Liver (tissue), 9 donors: ENCODE results near the gene ETV4. TPM values are rescaled to one million over a fixed set of nuclear protein-coding genes. Genes with fewer than 3 reads are reported as not detected.

ENCODE experiments used
- DNase-seq: peaks from one replicate; pipeline ENCODE4 v3.0.0-alpha.2; 2017; ENCODE audit warnings: low spot score
- H3K27ac ChIP-seq, 2 donors: one replicate each; pipeline ENCODE4 v1.7.0; 2013; ENCODE audit warnings: inconsistent platforms in 2 of 2, low read length in 2 of 2, control low read depth in 1 of 2, low read depth in 1 of 2, mild to moderate bottlenecking in 1 of 2
- H3K27me3 ChIP-seq, 4 donors: one replicate each; pipeline versions ENCODE4 v1.6.1 to v1.7.0; 2013; ENCODE audit warnings: low read length in 3 of 4, inconsistent platforms in 1 of 4, mild to moderate bottlenecking in 1 of 4, moderate library complexity in 1 of 4; ENCODE audit not compliant: control insufficient read depth in 4 of 4, insufficient read depth in 4 of 4
- H3K36me3 ChIP-seq, 4 donors: one replicate each; pipeline versions ENCODE4 v1.6.1 to v1.7.0; 2013; ENCODE audit warnings: low read length in 3 of 4, mild to moderate bottlenecking in 3 of 4, low read depth in 1 of 4, moderate library complexity in 1 of 4; ENCODE audit not compliant: control insufficient read depth in 4 of 4, insufficient read depth in 3 of 4
- H3K4me1 ChIP-seq, 4 donors: one replicate each; pipeline versions ENCODE4 v1.6.1 to v1.7.0; 2013; ENCODE audit warnings: low read length in 3 of 4, mild to moderate bottlenecking in 3 of 4, moderate library complexity in 1 of 4; ENCODE audit not compliant: control insufficient read depth in 4 of 4, insufficient read depth in 4 of 4
- H3K4me3 ChIP-seq, 3 donors: one replicate each; pipeline versions ENCODE4 v1.6.1 to v1.7.0; 2013; ENCODE audit warnings: low read length in 3 of 3, control low read depth in 1 of 3, low read depth in 1 of 3, mild to moderate bottlenecking in 1 of 3
- H3K9ac ChIP-seq, 2 donors: one replicate each; pipeline ENCODE4 v1.7.0; 2013; ENCODE audit warnings: low read length in 2 of 2, mild to moderate bottlenecking in 2 of 2, moderate library complexity in 2 of 2, control low read depth in 1 of 2, low read depth in 1 of 2
- H3K9me3 ChIP-seq, 4 donors: one replicate each; pipeline versions ENCODE4 v1.6.1 to v1.7.0; 2013; ENCODE audit warnings: low read length in 3 of 4; ENCODE audit not compliant: control insufficient read depth in 4 of 4
- ATF3 ChIP-seq: IDR thresholded peaks from 2 replicates; pipeline ENCODE4 v1.6.1; 2016; ENCODE audit warnings: antibody characterized with exemption
- CTCF ChIP-seq: fragments of 150-350 bp; IDR thresholded peaks from 2 replicates; pipeline ENCODE4 v1.5.1; 2017; ENCODE audit warnings: improper control_type of control experiment, low read depth, low read length; ENCODE audit not compliant: missing input control
- EGR1 ChIP-seq, 2 donors: IDR thresholded peaks; 2 replicates each; pipeline ENCODE4 v1.6.1; 2016 to 2018; ENCODE audit warnings: antibody characterized with exemption in 2 of 2, low read depth in 2 of 2
- FOXA2 ChIP-seq: IDR thresholded peaks from 2 replicates; pipeline ENCODE4 v1.6.1; 2016; ENCODE audit warnings: antibody characterized with exemption
- GABPA ChIP-seq, 2 donors: IDR thresholded peaks in 1 of 2; conservative IDR thresholded peaks in 1 of 2; 2 replicates each; pipeline ENCODE4 v1.6.1; 2016; ENCODE audit warnings: antibody characterized with exemption in 2 of 2, mild to moderate bottlenecking in 1 of 2, moderate library complexity in 1 of 2
- HNF4A ChIP-seq, 2 donors: conservative IDR thresholded peaks; 2 replicates each; pipeline ENCODE4 v1.6.1; 2016; ENCODE audit warnings: antibody characterized with exemption in 2 of 2, mild to moderate bottlenecking in 2 of 2
- HNF4G ChIP-seq: IDR thresholded peaks from 2 replicates; pipeline ENCODE4 v1.6.1; 2016; ENCODE audit warnings: antibody characterized with exemption
- MAX ChIP-seq: IDR thresholded peaks from 2 replicates; pipeline ENCODE4 v1.6.1; 2016; ENCODE audit warnings: antibody characterized with exemption
- NR2F2 ChIP-seq: IDR thresholded peaks from 2 replicates; pipeline ENCODE4 v1.6.1; 2016; ENCODE audit warnings: antibody characterized with exemption
- REST ChIP-seq: IDR thresholded peaks from 2 replicates; pipeline ENCODE4 v1.6.1; 2016; ENCODE audit warnings: antibody characterized with exemption, mild to moderate bottlenecking
- RXRA ChIP-seq, 2 donors: IDR thresholded peaks; 2 replicates each; pipeline ENCODE4 v1.6.1; 2017 to 2018; ENCODE audit warnings: antibody characterized with exemption in 2 of 2, mild to moderate bottlenecking in 1 of 2
- SP1 ChIP-seq: IDR thresholded peaks from 2 replicates; pipeline ENCODE4 v1.6.1; 2018; ENCODE audit warnings: antibody characterized with exemption, mild to moderate bottlenecking
- TAF1 ChIP-seq: conservative IDR thresholded peaks from 2 replicates; pipeline ENCODE4 v1.6.1; 2016; ENCODE audit warnings: antibody characterized with exemption, mild to moderate bottlenecking
- YY1 ChIP-seq: IDR thresholded peaks from 2 replicates; pipeline ENCODE4 v1.6.1; 2016; ENCODE audit warnings: antibody characterized with exemption, mild to moderate bottlenecking
- ZBTB33 ChIP-seq: IDR thresholded peaks from 2 replicates; pipeline ENCODE4 v1.6.1; 2016; ENCODE audit warnings: antibody characterized with exemption
- WGBS: extraction: QIAGEN DNeasy Blood & Tissue Kit; methylation state at CpG from one replicate; pipeline ENCODE4 v1.1.7; 2013; 5-methylcytosine and 5-hydroxymethylcytosine counted together
- polyA plus RNA-seq, 2 donors: library from polyadenylated mRNA; stranded (reverse) in 1 of 2; unstranded in 1 of 2; fragments of 200-250 nt in 1 of 2; fragments of >200 nt in 1 of 2; fragmentation: Nextera tagmentation in 1 of 2; extraction: Ambion mirVana in 1 of 2; gene quantifications; one replicate each; pipeline versions ENCODE4 v1.2.1 to v1.2.3, GENCODE V29; 2013 to 2015
- total RNA-seq, 2 donors: library from RNA; depleted of rRNA; stranded (reverse); fragments of >200 nt; gene quantifications; one replicate each; pipeline ENCODE4 v1.2.3, GENCODE V29; 2014
- donor health status: healthy.
- donor health status: healthy.
- donor health status: healthy.
- donor health status: healthy.
- donor health status: healthy.

The ETV4 gene
- total and polyA plus RNA-seq, 4 donors = 0.08 to 1.1 (median 0.46) TPM

- WGBS = 96% methylated on average over 20 of the region's 20 CpGs
- Histone ChIP-seq H3K27me3 (no peaks in the 10 kb centered on the region), H3K27ac (no peak overlapping the region), H3K36me3 (peaks cover 8 to 23% (median 17%) of the 10 kb centered on the region in 4 donors), H3K4me1 (peaks cover 0 to 6% (median under 1%) of the 10 kb centered on the region in 4 donors), H3K9ac (no peak overlapping the region), H3K4me3 (no peak overlapping the region), H3K9me3 (no peaks in the 10 kb centered on the region)
- TF ChIP-seq HNF4A (conservative IDR thresholded peaks at IDR 0.05) = no peak
- no peak for TF ChIP-seq NR2F2
- TF ChIP-seq RXRA (IDR thresholded peaks at IDR 0.05) = no peak
- DNase-seq = no peak
These were observed 16.9 kb downstream of the ETV4 start for GRCh38 chr17:43528988-43529814.

- Histone ChIP-seq H3K27me3 (no peaks in the 10 kb centered on the region), H3K9me3 (no peaks in the 10 kb centered on the region), H3K4me1 (peaks cover 0 to 6% (median under 1%) of the 10 kb centered on the region in 4 donors), H3K27ac (no peak overlapping the region), H3K4me3 (no peak overlapping the region), H3K9ac (no peak overlapping the region), H3K36me3 (peaks cover 14 to 31% (median 24%) of the 10 kb centered on the region in 4 donors)
- DNase-seq = no peak
- WGBS = 76% methylated on average over 13 of the region's 13 CpGs
- no peak for TF ChIP-seq REST
- TF ChIP-seq SP1 = no peak
- no peak for TF ChIP-seq HNF4A (conservative IDR thresholded peaks at IDR 0.05)
- no peak for TF ChIP-seq MAX
- TF ChIP-seq EGR1 (IDR thresholded peaks at IDR 0.05; ENCODE audit: low read depth in 2 of 2) = no peak
- no peak for TF ChIP-seq NR2F2
- TF ChIP-seq ZBTB33 = no peak
- TF ChIP-seq YY1 = no peak
- no peak for TF ChIP-seq FOXA2
- no peak for TF ChIP-seq TAF1
- no peak for TF ChIP-seq CTCF
- TF ChIP-seq GABPA (IDR thresholded peaks at IDR 0.05 in 1 of 2, conservative IDR thresholded peaks at IDR 0.05 in 1 of 2) = no peak
- no peak for TF ChIP-seq HNF4G
- TF ChIP-seq RXRA (IDR thresholded peaks at IDR 0.05) = no peak
- TF ChIP-seq ATF3 = no peak
These were observed 17.7 kb downstream of the ETV4 start for GRCh38 chr17:43528319-43528987.
